ENCODE data around the gene ATG13.
"Not testable (repeated sequence)": the region's sequence is repeated elsewhere in the genome, so short reads cannot be mapped to it uniquely, and the experiment has no call there.

Gene ATG13

GRCh38 chr11:46669711-46670139, 52.4 kb downstream of the ATG13 start:
- H3K9ac ChIP-seq = no peak overlapping the region

GRCh38 chr11:46670521-46670920, 53.2 kb downstream of the ATG13 start:
- H3K27ac ChIP-seq; H3K36me3 ChIP-seq (ENCODE audit: control insufficient read depth, insufficient read depth, low read length); H3K4me2 ChIP-seq (ENCODE audit: low read length); H3K9me3 ChIP-seq (ENCODE audit: control insufficient read depth, low read length); H3K27me3 ChIP-seq (ENCODE audit: control insufficient read depth, insufficient read depth, low read length); H3K4me3 ChIP-seq (ENCODE audit: low read depth, low read length); H3K79me2 ChIP-seq; H2AFZ ChIP-seq; H3K4me1 ChIP-seq; H3K9ac ChIP-seq: not testable (repeated sequence)

More at GRCh38 chr11:46669711-46670139, 52.4 kb downstream of the ATG13 start:
- no peak overlapping the region for H3K4me2 ChIP-seq (ENCODE audit: low read length)
- TF ChIP-seq CTCF (IDR thresholded peaks at IDR 0.05) = no peak
- H3K36me3 ChIP-seq (ENCODE audit: control insufficient read depth, insufficient read depth, low read length) = no peaks in the 10 kb centered on the region
- H2AFZ ChIP-seq = no peak overlapping the region
- H3K27me3 ChIP-seq (ENCODE audit: control insufficient read depth, insufficient read depth, low read length) = no peaks in the 10 kb centered on the region
- no peak overlapping the region for H3K27ac ChIP-seq
- no peak overlapping the region for H3K4me3 ChIP-seq (ENCODE audit: low read depth, low read length)
- peaks cover 12% of the 10 kb centered on the region for H3K4me1 ChIP-seq
- H3K79me2 ChIP-seq = no peaks in the 10 kb centered on the region
- H3K9me3 ChIP-seq (ENCODE audit: control insufficient read depth, low read length) = no peaks in the 10 kb centered on the region

GRCh38 chr11:46671958-46672315, 54.6 kb downstream of the ATG13 start:
- Histone ChIP-seq H3K27ac (no peak overlapping the region), H3K4me2 (ENCODE audit: low read length) (no peak overlapping the region), H3K4me1 (peaks cover 9% of the 10 kb centered on the region), H3K36me3 (ENCODE audit: control insufficient read depth, insufficient read depth, low read length) (no peaks in the 10 kb centered on the region), H3K9me3 (ENCODE audit: control insufficient read depth, low read length) (no peaks in the 10 kb centered on the region), H3K79me2 (no peaks in the 10 kb centered on the region), H2AFZ (no peak overlapping the region), H3K9ac (no peak overlapping the region), H3K4me3 (ENCODE audit: low read depth, low read length) (no peak overlapping the region), H3K27me3 (ENCODE audit: control insufficient read depth, insufficient read depth, low read length) (no peaks in the 10 kb centered on the region)
- TF ChIP-seq CTCF (IDR thresholded peaks at IDR 0.05) = no peak

GRCh38 chr11:46672381-46672839, 55.1 kb downstream of the ATG13 start:
- Histone ChIP-seq H3K79me2 (no peaks in the 10 kb centered on the region), H3K9me3 (ENCODE audit: control insufficient read depth, low read length) (no peaks in the 10 kb centered on the region), H3K4me3 (ENCODE audit: low read depth, low read length) (no peak overlapping the region), H3K36me3 (ENCODE audit: control insufficient read depth, insufficient read depth, low read length) (no peaks in the 10 kb centered on the region), H3K4me2 (ENCODE audit: low read length) (no peak overlapping the region), H3K27ac (no peak overlapping the region), H3K4me1 (peaks cover 9% of the 10 kb centered on the region), H2AFZ (no peak overlapping the region), H3K27me3 (ENCODE audit: control insufficient read depth, insufficient read depth, low read length) (no peaks in the 10 kb centered on the region), H3K9ac (no peak overlapping the region)
- TF ChIP-seq CTCF (IDR thresholded peaks at IDR 0.05) = no peak

GRCh38 chr11:46673713-46674462, 56.5 kb downstream of the ATG13 start:
- no peak overlapping the region for H3K4me2 ChIP-seq (ENCODE audit: low read length)
- H3K9me3 ChIP-seq (ENCODE audit: control insufficient read depth, low read length) = no peaks in the 10 kb centered on the region
- H3K27me3 ChIP-seq (ENCODE audit: control insufficient read depth, insufficient read depth, low read length) = no peaks in the 10 kb centered on the region
- H3K79me2 ChIP-seq = no peaks in the 10 kb centered on the region
- H3K4me3 ChIP-seq (ENCODE audit: low read depth, low read length) = no peak overlapping the region
- H2AFZ ChIP-seq = no peak overlapping the region
- TF ChIP-seq CTCF (IDR thresholded peaks at IDR 0.05) = no peak
- peaks cover 9% of the 10 kb centered on the region for H3K4me1 ChIP-seq
- no peaks in the 10 kb centered on the region for H3K36me3 ChIP-seq (ENCODE audit: control insufficient read depth, insufficient read depth, low read length)
- H3K27ac ChIP-seq = no peak overlapping the region
- H3K9ac ChIP-seq = no peak overlapping the region
